Measurements from ENCODE around the gene OPRL1.
"Not testable (repeated sequence)": the region's sequence is repeated elsewhere in the genome, so short reads cannot be mapped to it uniquely, and the experiment has no call there.

The OPRL1 gene

GRCh38 chr20:64105846-64106434 lies 26.1 kb downstream of the OPRL1 start:
- DNase-seq: no peak

- no peak for DNase-seq
These were observed 26.6 kb downstream of the OPRL1 start for GRCh38 chr20:64106435-64106961.

GRCh38 chr20:64106981-64107735 lies 27.3 kb downstream of the OPRL1 start, which contains the start of gene NPBWR2:
NPBWR2 (minus strand) TSS chr20:64107565; CDS start chr20:64106831, 734 bp downstream.
- no peak for DNase-seq

GRCh38 chr20:64107736-64108457 lies 28.0 kb downstream of the OPRL1 start:
- DNase-seq: no peak

GRCh38 chr20:64108731-64109681 lies 29.1 kb downstream of the OPRL1 start:
- DNase-seq: no peak

GRCh38 chr20:64109831-64110391 lies 30.0 kb downstream of the OPRL1 start:
- no peak for DNase-seq

- DNase-seq: no peak
These were observed 30.7 kb downstream of the OPRL1 start for GRCh38 chr20:64110411-64111068.

GRCh38 chr20:64111841-64112641 lies 32.2 kb downstream of the OPRL1 start:
- DNase-seq: no peak

GRCh38 chr20:64112691-64113443 lies 33.0 kb downstream of the OPRL1 start:
- DNase-seq: no peak

GRCh38 chr20:64113444-64113775 lies 33.5 kb downstream of the OPRL1 start:
- no peak for DNase-seq

GRCh38 chr20:64113796-64114355 lies 34.0 kb downstream of the OPRL1 start:
- DNase-seq: no peak

- no peak for DNase-seq
These were observed 34.6 kb downstream of the OPRL1 start for GRCh38 chr20:64114356-64114971.

GRCh38 chr20:64115171-64115911 lies 35.5 kb downstream of the OPRL1 start:
- DNase-seq: no peak

- DNase-seq: no peak
These were observed 36.1 kb downstream of the OPRL1 start for GRCh38 chr20:64116016-64116415.

GRCh38 chr20:64116541-64117431 lies 36.9 kb downstream of the OPRL1 start:
- DNase-seq: no peak

GRCh38 chr20:64117432-64117777 lies 37.5 kb downstream of the OPRL1 start:
- DNase-seq: not testable (repeated sequence)

- no peak for DNase-seq
These were observed 39.4 kb downstream of the OPRL1 start for GRCh38 chr20:64119301-64119680.
